ENCODE results near the gene ZBTB17. TPM values are rescaled to one million over a fixed set of nuclear protein-coding genes. Genes with fewer than 3 reads are reported as not detected.
"Not testable (repeated sequence)": the region's sequence is repeated elsewhere in the genome, so short reads cannot be mapped to it uniquely, and the experiment has no call there.

ZBTB17 gene
- total and polyA plus RNA-seq, 2 of the 8 experiments (the other 6 are each of a cell fraction or from before 2014, with no cell fraction given): 24.7 to 36.2 TPM

DNA sequence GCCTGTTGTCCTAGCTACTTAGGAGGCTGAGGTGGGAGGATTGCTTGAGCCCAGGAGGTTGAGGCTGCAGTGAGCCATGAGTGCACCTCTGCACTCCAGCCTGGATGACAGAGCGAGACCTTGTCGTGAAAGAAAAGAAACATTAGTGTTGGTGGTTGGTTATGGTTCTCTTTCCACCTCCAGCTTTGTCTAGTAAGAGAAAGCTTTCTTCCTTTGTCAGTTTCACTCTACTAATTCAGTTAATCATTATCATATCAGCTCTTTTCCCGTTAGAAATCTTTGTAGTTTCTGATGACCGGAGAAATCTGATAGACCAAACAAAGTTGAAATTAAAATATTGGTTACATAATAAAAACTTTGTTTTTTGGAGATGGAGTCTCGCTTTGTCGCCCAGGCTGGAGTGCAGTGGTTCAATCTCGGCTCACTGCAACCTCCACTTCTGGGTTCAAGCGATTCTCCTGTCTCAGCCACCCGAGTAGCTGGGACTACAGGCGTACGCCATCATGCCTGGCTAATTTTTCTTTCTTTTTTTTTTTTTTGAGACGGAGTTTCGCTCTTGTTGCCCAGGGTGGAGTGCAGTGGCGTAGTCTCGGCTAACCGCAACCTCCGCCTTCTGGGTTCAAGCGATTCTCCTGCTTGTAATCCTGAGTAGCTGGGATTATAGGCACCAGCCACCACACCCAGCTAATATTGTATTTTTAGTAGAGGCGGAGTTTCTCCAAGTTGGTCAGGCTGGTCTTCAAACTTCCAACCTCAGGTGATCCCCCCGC is 78.9 kb downstream of the ZBTB17 start:
- not testable (repeated sequence) for H3K79me1 ChIP-seq (ENCODE audit: low read depth, low read length); DNase-seq (ENCODE audit: low read depth in 1 of 2, low spot score in 2 of 2); H3K23ac ChIP-seq (ENCODE audit: insufficient read length); H4K5ac ChIP-seq (ENCODE audit: insufficient read length, low read depth, low read length); H4K20me1 ChIP-seq (replicated peaks in 1 of 2; ENCODE audit: control insufficient read depth in 1 of 2, insufficient read depth in 2 of 2, low read length in 2 of 2); H3K4ac ChIP-seq (replicated peaks; ENCODE audit: insufficient read length, low read depth, low read length); H3K56ac ChIP-seq (replicated peaks; ENCODE audit: insufficient read length, low read depth, low read length); H3K9ac ChIP-seq (replicated peaks in 1 of 4; ENCODE audit: extremely low read depth in 1 of 4, low read depth in 3 of 4, low read length in 3 of 4); H3K14ac ChIP-seq (ENCODE audit: insufficient read length); H3K36me3 ChIP-seq (ENCODE audit: control insufficient read depth in 2 of 4, insufficient read depth in 4 of 4, low read length in 3 of 4); H3K4me1 ChIP-seq (replicated peaks in 1 of 4; ENCODE audit: control insufficient read depth in 3 of 4, insufficient read depth in 4 of 4, low read length in 3 of 4); H3K18ac ChIP-seq (ENCODE audit: extremely low read depth, low read length); H2BK12ac ChIP-seq (ENCODE audit: low read depth, low read length); H3K4me3 ChIP-seq (ENCODE audit: extremely low read depth in 1 of 4, insufficient read depth in 2 of 4, low read depth in 3 of 4, low read length in 4 of 4); H2AFZ ChIP-seq (ENCODE audit: low read length); H3K4me2 ChIP-seq (ENCODE audit: insufficient read depth in 1 of 2, low read depth in 2 of 2, low read length in 2 of 2); H2BK120ac ChIP-seq (replicated peaks; ENCODE audit: low read depth, low read length); H2BK5ac ChIP-seq (ENCODE audit: low read depth, low read length); H3K27ac ChIP-seq (ENCODE audit: low read depth, low read length); FAIRE-seq; H3K23me2 ChIP-seq (ENCODE audit: low read depth, low read length); H4K8ac ChIP-seq (ENCODE audit: extremely low read depth, insufficient read depth, low read length); H2AK5ac ChIP-seq (ENCODE audit: low read depth, low read length); H2BK15ac ChIP-seq (ENCODE audit: low read length); H2BK20ac ChIP-seq (ENCODE audit: low read length); H3K9me3 ChIP-seq (ENCODE audit: insufficient read depth in 2 of 2, low read depth in 1 of 2, low read length in 1 of 2); H3K27me3 ChIP-seq (replicated peaks in 1 of 4; ENCODE audit: control insufficient read depth in 3 of 4, extremely low read depth in 1 of 4, insufficient read depth in 3 of 4, low read length in 3 of 4); H4K91ac ChIP-seq (replicated peaks; ENCODE audit: insufficient read length, low read length)
- peaks cover 3 to 88% of the 10 kb centered on the region in 2 experiments; a peak in 3 of 4 replicates for H3K79me2 ChIP-seq (ENCODE audit: control insufficient read depth in 1 of 2, insufficient read depth in 2 of 2, low read length in 2 of 2)
- CTCF ChIA-PET (ENCODE audit: partially characterized antibody): interaction anchor here (1.2 to 1.3 kb wide), 3 partner anchors 19 to 106 kb away, joined by 3 to 6 read pairs (median 4); no protein-coding TSS in a partner anchor
- WGBS, 2 experiments (ENCODE audit: extremely low coverage in 1 of 2, insufficient coverage in 1 of 2, insufficient read length in 1 of 2, insufficient replicate concordance in 2 of 2, low coverage in 1 of 2, low lambda C conversion rate in 2 of 2, missing lambda C conversion rate in 1 of 2): 94% methylated on average over 13 of the region's 20 CpGs; no CpG with 5 or more reads in 1 of the 2 experiments
- POLR2A ChIA-PET (ENCODE audit: partially characterized antibody): interaction anchor here (0.6 to 0.9 kb wide), 2 partner anchors 12 to 316 kb away, joined by 3 read pairs; no protein-coding TSS in a partner anchor

All from H1 (cell line).